ENCODE measurements around the gene UGGT2.

The UGGT2 gene

GRCh38 chr13:96025283-96025682 is 27.9 kb downstream of the UGGT2 start:
- Histone ChIP-seq H3K4me1 (ENCODE audit: control insufficient read depth, insufficient read depth, low read length, poor library complexity, severe bottlenecking) (no peaks in the 10 kb centered on the region), H3K4me3 (ENCODE audit: insufficient read depth, low read depth, low read length, poor library complexity, severe bottlenecking) (no peak overlapping the region), H3K9me3 (ENCODE audit: control insufficient read depth, low read length) (no peaks in the 10 kb centered on the region), H3K27ac (ENCODE audit: insufficient read depth, low read length, poor library complexity, severe bottlenecking) (no peak overlapping the region), H3K36me3 (ENCODE audit: control insufficient read depth, insufficient read depth, low read length) (no peaks in the 10 kb centered on the region), H3K27me3 (replicated peaks; ENCODE audit: control insufficient read depth, insufficient read depth, low read length, poor library complexity, severe bottlenecking) (no peaks in the 10 kb centered on the region)
- no peak for DNase-seq

- Histone ChIP-seq H3K4me3 (ENCODE audit: insufficient read depth, low read depth, low read length, poor library complexity, severe bottlenecking) (no peak overlapping the region), H3K9me3 (ENCODE audit: control insufficient read depth, low read length) (no peaks in the 10 kb centered on the region), H3K27me3 (replicated peaks; ENCODE audit: control insufficient read depth, insufficient read depth, low read length, poor library complexity, severe bottlenecking) (no peaks in the 10 kb centered on the region), H3K36me3 (ENCODE audit: control insufficient read depth, insufficient read depth, low read length) (no peaks in the 10 kb centered on the region), H3K4me1 (ENCODE audit: control insufficient read depth, insufficient read depth, low read length, poor library complexity, severe bottlenecking) (no peaks in the 10 kb centered on the region), H3K27ac (ENCODE audit: insufficient read depth, low read length, poor library complexity, severe bottlenecking) (no peak overlapping the region)
- no peak for DNase-seq
Observed at GRCh38 chr13:96020931-96021330, 32.3 kb downstream of the UGGT2 start.

- Histone ChIP-seq H3K9me3 (ENCODE audit: control insufficient read depth, low read length) (no peaks in the 10 kb centered on the region), H3K4me3 (ENCODE audit: insufficient read depth, low read depth, low read length, poor library complexity, severe bottlenecking) (no peak overlapping the region), H3K36me3 (ENCODE audit: control insufficient read depth, insufficient read depth, low read length) (no peaks in the 10 kb centered on the region), H3K4me1 (ENCODE audit: control insufficient read depth, insufficient read depth, low read length, poor library complexity, severe bottlenecking) (no peaks in the 10 kb centered on the region), H3K27me3 (replicated peaks; ENCODE audit: control insufficient read depth, insufficient read depth, low read length, poor library complexity, severe bottlenecking) (no peaks in the 10 kb centered on the region), H3K27ac (ENCODE audit: insufficient read depth, low read length, poor library complexity, severe bottlenecking) (no peak overlapping the region)
- DNase-seq = no peak
Observed at GRCh38 chr13:96020155-96020575, 33.0 kb downstream of the UGGT2 start.

GRCh38 chr13:96018135-96018534 is 35.1 kb downstream of the UGGT2 start:
- Histone ChIP-seq H3K27me3 (replicated peaks; ENCODE audit: control insufficient read depth, insufficient read depth, low read length, poor library complexity, severe bottlenecking) (no peaks in the 10 kb centered on the region), H3K9me3 (ENCODE audit: control insufficient read depth, low read length) (no peaks in the 10 kb centered on the region), H3K36me3 (ENCODE audit: control insufficient read depth, insufficient read depth, low read length) (no peaks in the 10 kb centered on the region), H3K4me1 (ENCODE audit: control insufficient read depth, insufficient read depth, low read length, poor library complexity, severe bottlenecking) (no peaks in the 10 kb centered on the region), H3K4me3 (ENCODE audit: insufficient read depth, low read depth, low read length, poor library complexity, severe bottlenecking) (no peak overlapping the region), H3K27ac (ENCODE audit: insufficient read depth, low read length, poor library complexity, severe bottlenecking) (no peak overlapping the region)
- no peak for DNase-seq

- Histone ChIP-seq H3K9me3 (ENCODE audit: control insufficient read depth, low read length) (no peaks in the 10 kb centered on the region), H3K27ac (ENCODE audit: insufficient read depth, low read length, poor library complexity, severe bottlenecking) (no peak overlapping the region), H3K27me3 (replicated peaks; ENCODE audit: control insufficient read depth, insufficient read depth, low read length, poor library complexity, severe bottlenecking) (no peaks in the 10 kb centered on the region), H3K4me1 (ENCODE audit: control insufficient read depth, insufficient read depth, low read length, poor library complexity, severe bottlenecking) (no peaks in the 10 kb centered on the region), H3K36me3 (ENCODE audit: control insufficient read depth, insufficient read depth, low read length) (no peaks in the 10 kb centered on the region), H3K4me3 (ENCODE audit: insufficient read depth, low read depth, low read length, poor library complexity, severe bottlenecking) (no peak overlapping the region)
- DNase-seq = no peak
Observed at GRCh38 chr13:96011291-96011872, 41.8 kb downstream of the UGGT2 start.

GRCh38 chr13:96003304-96003703 is 49.9 kb downstream of the UGGT2 start:
- no peak overlapping the region for H3K4me3 ChIP-seq (ENCODE audit: insufficient read depth, low read depth, low read length, poor library complexity, severe bottlenecking)
- H3K36me3 ChIP-seq (ENCODE audit: control insufficient read depth, insufficient read depth, low read length) = no peaks in the 10 kb centered on the region
- H3K27ac ChIP-seq (ENCODE audit: insufficient read depth, low read length, poor library complexity, severe bottlenecking) = no peak overlapping the region
- no peaks in the 10 kb centered on the region for H3K27me3 ChIP-seq (replicated peaks; ENCODE audit: control insufficient read depth, insufficient read depth, low read length, poor library complexity, severe bottlenecking)
- no peaks in the 10 kb centered on the region for H3K4me1 ChIP-seq (ENCODE audit: control insufficient read depth, insufficient read depth, low read length, poor library complexity, severe bottlenecking)
- H3K9me3 ChIP-seq (ENCODE audit: control insufficient read depth, low read length) = no peaks in the 10 kb centered on the region
- DNase-seq = no peak

- H3K27me3 ChIP-seq (replicated peaks; ENCODE audit: control insufficient read depth, insufficient read depth, low read length, poor library complexity, severe bottlenecking) = no peaks in the 10 kb centered on the region
- H3K9me3 ChIP-seq (ENCODE audit: control insufficient read depth, low read length) = no peaks in the 10 kb centered on the region
- DNase-seq = no peak
- H3K4me3 ChIP-seq (ENCODE audit: insufficient read depth, low read depth, low read length, poor library complexity, severe bottlenecking) = no peak overlapping the region
- no peak overlapping the region for H3K27ac ChIP-seq (ENCODE audit: insufficient read depth, low read length, poor library complexity, severe bottlenecking)
- no peaks in the 10 kb centered on the region for H3K36me3 ChIP-seq (ENCODE audit: control insufficient read depth, insufficient read depth, low read length)
- no peaks in the 10 kb centered on the region for H3K4me1 ChIP-seq (ENCODE audit: control insufficient read depth, insufficient read depth, low read length, poor library complexity, severe bottlenecking)
Observed at GRCh38 chr13:96002322-96003131, 50.7 kb downstream of the UGGT2 start.

- Histone ChIP-seq H3K4me1 (ENCODE audit: control insufficient read depth, insufficient read depth, low read length, poor library complexity, severe bottlenecking) (no peaks in the 10 kb centered on the region), H3K4me3 (ENCODE audit: insufficient read depth, low read depth, low read length, poor library complexity, severe bottlenecking) (no peak overlapping the region), H3K27me3 (replicated peaks; ENCODE audit: control insufficient read depth, insufficient read depth, low read length, poor library complexity, severe bottlenecking) (no peaks in the 10 kb centered on the region), H3K27ac (ENCODE audit: insufficient read depth, low read length, poor library complexity, severe bottlenecking) (no peak overlapping the region), H3K9me3 (ENCODE audit: control insufficient read depth, low read length) (no peaks in the 10 kb centered on the region), H3K36me3 (ENCODE audit: control insufficient read depth, insufficient read depth, low read length) (no peaks in the 10 kb centered on the region)
- no peak for DNase-seq
Observed at GRCh38 chr13:96000069-96000468, 53.1 kb downstream of the UGGT2 start.

GRCh38 chr13:95987841-95988240 is 65.4 kb downstream of the UGGT2 start:
- no peaks in the 10 kb centered on the region for H3K27me3 ChIP-seq (replicated peaks; ENCODE audit: control insufficient read depth, insufficient read depth, low read length, poor library complexity, severe bottlenecking)
- H3K4me1 ChIP-seq (ENCODE audit: control insufficient read depth, insufficient read depth, low read length, poor library complexity, severe bottlenecking) = no peaks in the 10 kb centered on the region
- no peaks in the 10 kb centered on the region for H3K36me3 ChIP-seq (ENCODE audit: control insufficient read depth, insufficient read depth, low read length)
- H3K4me3 ChIP-seq (ENCODE audit: insufficient read depth, low read depth, low read length, poor library complexity, severe bottlenecking) = no peak overlapping the region
- H3K9me3 ChIP-seq (ENCODE audit: control insufficient read depth, low read length) = no peaks in the 10 kb centered on the region
- no peak overlapping the region for H3K27ac ChIP-seq (ENCODE audit: insufficient read depth, low read length, poor library complexity, severe bottlenecking)
- no peak for DNase-seq

- Histone ChIP-seq H3K4me1 (ENCODE audit: control insufficient read depth, insufficient read depth, low read length, poor library complexity, severe bottlenecking) (no peaks in the 10 kb centered on the region), H3K27ac (ENCODE audit: insufficient read depth, low read length, poor library complexity, severe bottlenecking) (no peak overlapping the region), H3K4me3 (ENCODE audit: insufficient read depth, low read depth, low read length, poor library complexity, severe bottlenecking) (no peak overlapping the region), H3K36me3 (ENCODE audit: control insufficient read depth, insufficient read depth, low read length) (no peaks in the 10 kb centered on the region), H3K27me3 (replicated peaks; ENCODE audit: control insufficient read depth, insufficient read depth, low read length, poor library complexity, severe bottlenecking) (no peaks in the 10 kb centered on the region), H3K9me3 (ENCODE audit: control insufficient read depth, low read length) (no peaks in the 10 kb centered on the region)
- DNase-seq = no peak
Observed at GRCh38 chr13:95982144-95982543, 71.1 kb downstream of the UGGT2 start.

Data from effector memory CD4-positive, alpha-beta T cell (primary cell).